ENCODE measurements around the gene TMEM135.

Gene TMEM135

GRCh38 chr11:87366763-87367405, 329.1 kb downstream of the TMEM135 start:
- DNase-seq = no peak

DNA sequence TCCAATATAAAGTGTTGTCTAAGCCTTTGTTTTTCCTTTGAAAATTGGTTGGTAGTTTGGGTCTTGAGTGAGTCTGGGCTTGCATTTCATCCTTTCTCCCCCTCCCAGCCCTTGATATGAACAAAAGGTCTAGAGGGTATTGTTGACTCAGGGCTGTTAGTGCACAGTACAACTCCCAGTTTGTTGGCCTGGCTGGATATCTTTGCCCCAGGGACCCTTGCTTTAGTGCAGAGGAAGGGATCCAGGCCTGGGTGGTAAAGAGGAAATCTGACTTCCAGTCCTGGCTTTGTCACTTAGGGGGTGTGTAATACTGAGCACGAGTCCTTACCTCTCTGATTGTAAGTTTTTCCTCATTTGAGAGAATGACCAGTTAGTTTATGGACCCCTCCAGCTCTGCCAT, 330.4 kb downstream of the TMEM135 start:
- no peak for DNase-seq

DNA sequence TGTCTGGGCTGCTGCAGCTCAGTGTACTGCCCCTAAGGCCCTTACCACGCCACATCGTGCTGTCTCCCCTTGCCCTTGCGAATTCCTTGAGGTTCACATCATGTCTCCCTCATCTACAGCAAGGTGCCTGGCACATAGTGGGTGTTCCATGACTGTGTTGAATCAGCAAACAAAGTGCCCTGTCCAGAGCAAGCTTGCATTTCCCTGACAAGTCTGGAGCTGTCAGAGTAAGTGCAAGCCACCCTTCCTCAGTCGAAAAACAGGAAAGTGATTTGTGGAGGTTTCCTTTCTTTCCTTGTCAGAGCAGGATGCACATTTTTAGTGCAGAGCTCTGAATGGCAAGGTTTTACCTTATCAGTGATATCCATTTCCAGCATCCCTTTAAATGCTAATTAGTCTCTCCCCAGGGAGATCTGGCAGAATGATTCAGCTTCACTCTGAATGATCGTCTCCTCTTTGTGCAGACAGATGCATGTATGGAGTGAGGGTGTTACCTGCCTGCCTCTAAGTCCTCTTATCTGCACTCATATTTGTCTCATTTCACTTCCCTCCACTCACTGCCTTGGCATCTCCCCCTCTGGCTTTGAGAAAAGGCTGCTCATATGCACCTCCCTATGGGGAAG, 331.2 kb downstream of the TMEM135 start:
- no peak for DNase-seq

- DNase-seq = no peak
Measured at GRCh38 chr11:87369888-87370287, 332.2 kb downstream of the TMEM135 start.

DNA sequence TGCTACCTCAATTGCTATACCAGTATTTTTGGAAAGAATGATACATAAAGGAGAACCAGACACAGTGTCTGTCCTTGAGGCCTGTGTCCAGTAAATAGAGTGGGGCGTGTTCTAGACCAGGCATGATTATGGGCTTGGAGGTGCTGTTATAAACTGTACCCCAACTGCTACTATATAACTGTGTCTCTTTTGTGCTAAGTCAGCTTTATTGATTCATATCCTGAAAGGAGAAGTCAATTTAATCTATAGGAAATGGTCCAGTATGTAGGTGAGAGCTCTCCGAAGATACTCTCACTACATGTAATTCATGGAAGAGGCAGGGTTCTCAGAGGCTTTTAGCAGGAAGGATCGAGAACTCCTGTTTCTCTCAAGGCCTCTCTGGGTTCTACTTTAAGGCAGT, 334.3 kb downstream of the TMEM135 start:
- DNase-seq = no peak
